Measurements from ENCODE around the gene TUBB2B.

DNA sequence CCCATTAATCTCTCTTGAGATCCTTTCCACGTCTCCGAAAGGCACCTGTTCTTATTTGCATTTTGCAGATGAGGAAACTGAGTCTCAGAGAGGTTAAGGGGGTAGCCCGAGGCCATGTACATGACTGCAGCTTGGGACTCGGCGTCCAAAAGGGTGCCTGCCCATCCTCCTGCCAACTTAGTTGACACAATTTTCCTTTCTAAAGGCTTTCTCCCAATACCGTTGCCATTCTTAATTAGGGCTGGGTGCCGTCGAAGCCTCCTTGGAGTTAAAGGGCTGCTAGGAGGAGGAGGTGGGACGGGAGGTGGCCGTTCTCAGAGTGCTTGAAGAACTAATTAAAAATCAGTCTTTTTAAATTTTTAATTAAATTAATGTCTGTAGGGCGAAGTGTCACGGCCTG, 30.7 kb upstream of the TUBB2B start:
- TF ChIP-seq CTCF (IDR thresholded peaks at IDR 0.05; ENCODE audit: extremely low read depth in 1 of 2, insufficient read depth in 1 of 2, low read depth in 1 of 2, low read length in 2 of 2) (no peak), JUN (IDR thresholded peaks at IDR 0.05; ENCODE audit: borderline replicate concordance, insufficient read depth, insufficient read length, low read depth) (no peak), POLR2A (IDR thresholded peaks at IDR 0.05; ENCODE audit: low read depth, low read length) (no peak), MYC (IDR thresholded peaks at IDR 0.05; ENCODE audit: low read depth, low read length) (no peak), GATA2 (IDR thresholded peaks at IDR 0.05; ENCODE audit: insufficient read depth, insufficient read length, low read depth, low read length) (no peak), POLR2AphosphoS5 (IDR thresholded peaks at IDR 0.05; ENCODE audit: insufficient read depth, low read depth, low read length) (no peak)
- TF ChIP-seq, protein P1, sequence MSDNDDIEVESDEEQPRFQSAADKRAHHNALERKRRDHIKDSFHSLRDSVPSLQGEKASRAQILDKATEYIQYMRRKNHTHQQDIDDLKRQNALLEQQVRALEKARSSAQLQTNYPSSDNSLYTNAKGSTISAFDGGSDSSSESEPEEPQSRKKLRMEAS (IDR thresholded peaks at IDR 0.05; ENCODE audit: insufficient read depth, insufficient read length): no peak
